Measurements from ENCODE around the gene MRC2. TPM values are rescaled to one million over a fixed set of nuclear protein-coding genes. Genes with fewer than 3 reads are reported as not detected.

Gene MRC2
- total RNA-seq, 1 donor from 2014 or later, result 30.7 TPM

DNA sequence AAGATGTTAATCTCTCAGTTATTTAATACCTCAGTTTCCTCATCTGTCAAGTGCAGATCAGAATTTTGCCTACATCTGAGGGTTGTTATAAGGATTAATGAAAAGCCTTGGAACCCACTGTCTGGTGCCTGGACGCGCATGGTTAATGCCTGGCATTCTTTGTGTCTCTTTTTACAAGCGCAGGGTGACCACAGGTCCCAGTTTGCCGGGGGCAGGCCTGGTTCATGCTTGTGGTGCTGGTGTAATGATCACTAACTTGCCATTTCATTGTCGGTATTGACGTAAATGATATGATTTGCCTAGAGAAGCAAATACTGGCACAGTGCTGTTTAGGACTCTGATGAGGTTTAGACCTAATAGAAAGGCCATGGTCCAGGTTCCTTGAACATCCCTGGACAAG, 23.1 kb downstream of the MRC2 start:
- no peaks in the 10 kb centered on the region for H3K36me3 Mint-ChIP-seq (ENCODE audit: low read depth)
- H3K9me3 Mint-ChIP-seq, result no peaks in the 10 kb centered on the region
- no peak for TF ChIP-seq CTCF (conservative IDR thresholded peaks at IDR 0.05)
- no peak for DNase-seq (ENCODE audit: low read depth, low spot score)
- peak overlapping the region; percentile 41 for H3K4me3 Mint-ChIP-seq
- no peak overlapping the region for H3K27ac Mint-ChIP-seq (ENCODE audit: unreplicated experiment)
- peaks cover 2% of the 10 kb centered on the region for H3K27me3 Mint-ChIP-seq (ENCODE audit: low read depth)
- peaks cover 29% of the 10 kb centered on the region for H3K4me1 Mint-ChIP-seq

DNA sequence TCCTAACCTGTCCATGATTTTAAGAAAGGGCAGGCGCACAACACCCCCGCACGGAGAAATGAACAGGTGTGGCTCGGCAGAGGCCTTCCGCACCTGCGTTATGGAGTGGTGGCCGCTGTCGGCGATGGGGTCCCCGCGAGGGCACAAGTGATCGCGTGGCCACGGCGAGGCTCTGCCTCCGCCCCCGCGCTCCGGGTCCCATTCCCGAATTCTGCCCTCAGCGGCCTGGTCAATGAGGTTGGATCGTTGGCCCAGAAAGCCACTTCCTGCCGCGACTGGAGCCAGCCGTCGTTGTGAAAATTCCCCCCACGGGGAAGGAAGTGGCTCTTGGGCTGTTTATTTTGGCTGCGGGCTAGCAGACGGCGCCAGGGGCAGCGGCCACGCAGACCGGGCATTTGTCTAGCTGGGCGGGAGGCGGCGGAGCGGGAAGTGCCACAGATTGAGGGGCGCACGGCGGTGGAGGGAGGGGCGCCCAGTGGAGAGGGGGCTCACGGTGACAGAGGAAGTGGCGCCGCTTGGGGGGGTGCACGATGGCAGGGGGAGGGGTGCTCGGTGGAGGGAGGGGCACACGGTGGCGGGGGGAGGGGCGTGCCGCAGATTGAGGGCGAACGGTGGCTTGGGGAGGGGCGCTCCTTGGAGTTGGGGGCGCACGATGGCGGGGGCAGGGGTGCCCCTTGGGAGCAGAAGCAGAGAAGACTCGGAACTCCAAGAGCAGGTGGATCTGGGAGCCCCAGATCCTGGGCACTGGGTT, 25.0 kb downstream of the MRC2 start:
- H3K27me3 Mint-ChIP-seq (ENCODE audit: low read depth), result peaks cover 2% of the 10 kb centered on the region
- no peaks in the 10 kb centered on the region for H3K36me3 Mint-ChIP-seq (ENCODE audit: low read depth)
- no peaks in the 10 kb centered on the region for H3K9me3 Mint-ChIP-seq
- no peak for TF ChIP-seq CTCF (conservative IDR thresholded peaks at IDR 0.05)
- H3K4me1 Mint-ChIP-seq, result peaks cover 39% of the 10 kb centered on the region
- DNase-seq (ENCODE audit: low read depth, low spot score), result no peak
- peak overlapping the region; percentile 81 for H3K4me3 Mint-ChIP-seq
- peak overlapping the region; percentile 81 for H3K27ac Mint-ChIP-seq (ENCODE audit: unreplicated experiment)

- Mint-ChIP-seq H3K4me1 (peaks cover 46% of the 10 kb centered on the region), H3K9me3 (no peaks in the 10 kb centered on the region), H3K27me3 (ENCODE audit: low read depth) (peaks cover 2% of the 10 kb centered on the region), H3K4me3 (peak overlapping the region; percentile 81), H3K36me3 (ENCODE audit: low read depth) (no peaks in the 10 kb centered on the region), H3K27ac (ENCODE audit: unreplicated experiment) (peak overlapping the region; percentile 90)
- no peak for TF ChIP-seq CTCF (conservative IDR thresholded peaks at IDR 0.05)
- peak; percentile 64 for DNase-seq (ENCODE audit: low read depth, low spot score)
Observed at GRCh38 chr17:62653002-62653825, 25.7 kb downstream of the MRC2 start.

DNA sequence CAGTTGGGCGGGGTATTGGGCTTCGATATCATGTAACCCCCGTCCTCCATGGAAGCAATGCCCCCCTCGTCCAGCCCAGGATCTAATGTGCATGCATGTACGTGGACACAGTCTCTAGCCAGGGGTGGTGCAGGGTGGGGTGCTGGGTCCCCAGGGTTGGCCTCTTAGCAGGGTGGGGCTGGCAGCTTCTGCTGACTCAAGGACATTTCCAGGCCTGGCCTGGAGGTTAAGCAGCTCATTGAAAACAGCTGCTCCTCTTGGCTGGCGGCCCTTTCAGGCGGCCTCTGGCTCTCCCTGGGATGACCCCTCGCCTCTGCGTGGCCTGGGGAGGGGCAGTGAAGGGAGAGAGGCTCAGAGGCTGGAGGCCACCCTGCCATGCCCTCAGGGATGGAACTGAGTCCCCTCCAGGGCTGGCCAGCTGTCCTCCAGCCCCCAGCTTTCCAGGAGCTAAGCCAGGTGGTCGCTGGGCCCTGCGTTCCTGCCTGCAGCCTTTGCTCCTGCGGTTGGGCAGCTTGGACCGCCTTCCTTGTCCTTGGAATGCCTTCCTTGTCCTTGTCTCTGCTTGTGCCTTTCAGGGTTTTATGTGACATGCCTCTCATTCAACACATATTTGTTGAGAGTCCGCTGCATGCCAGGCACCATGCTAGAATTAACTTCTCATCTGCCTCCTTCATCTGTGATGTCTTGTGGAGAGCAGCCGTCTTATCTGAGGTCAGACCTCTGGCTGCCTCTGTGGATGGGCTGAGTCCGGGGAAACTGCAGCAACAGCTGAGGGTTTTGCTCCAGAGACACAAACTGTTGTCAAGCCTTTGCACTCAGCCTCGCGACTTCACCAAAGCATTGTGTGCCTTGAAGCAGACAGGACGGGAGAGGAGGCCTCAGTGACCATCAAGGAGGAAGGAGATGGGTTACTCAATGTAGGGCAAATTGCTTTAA, 26.6 kb downstream of the MRC2 start:
- Mint-ChIP-seq H3K27ac (ENCODE audit: unreplicated experiment) (peak overlapping the region; percentile 90), H3K36me3 (ENCODE audit: low read depth) (no peaks in the 10 kb centered on the region), H3K4me1 (peaks cover 47% of the 10 kb centered on the region), H3K27me3 (ENCODE audit: low read depth) (peaks cover 2% of the 10 kb centered on the region), H3K9me3 (no peaks in the 10 kb centered on the region), H3K4me3 (peak overlapping the region; percentile 81)
- DNase-seq (ENCODE audit: low read depth, low spot score), result no peak
- TF ChIP-seq CTCF (conservative IDR thresholded peaks at IDR 0.05), result no peak

GRCh38 chr17:62655656-62656055, 28.2 kb downstream of the MRC2 start:
- H3K4me3 Mint-ChIP-seq, result no peak overlapping the region
- DNase-seq (ENCODE audit: low read depth, low spot score), result no peak
- no peaks in the 10 kb centered on the region for H3K36me3 Mint-ChIP-seq (ENCODE audit: low read depth)
- no peak for TF ChIP-seq CTCF (conservative IDR thresholded peaks at IDR 0.05)
- H3K4me1 Mint-ChIP-seq, result peaks cover 44% of the 10 kb centered on the region
- H3K27ac Mint-ChIP-seq (ENCODE audit: unreplicated experiment), result no peak overlapping the region
- H3K27me3 Mint-ChIP-seq (ENCODE audit: low read depth), result peaks cover 2% of the 10 kb centered on the region
- peaks cover 2% of the 10 kb centered on the region for H3K9me3 Mint-ChIP-seq
